MCF 10A (cell line): ENCODE results near the gene NID1. TPM values are rescaled to one million over a fixed set of nuclear protein-coding genes. Genes with fewer than 3 reads are reported as not detected.

ENCODE experiments used
- BruUV-seq: library from RNA; stranded (reverse); fragments of 400-500 nt; replicated peaks from 2 replicates; lab custom pipeline; 2021; lab: Mats Ljungman, UMichigan
- CTCF ChIA-PET: fragments of 300-600 bp; sonication (Branson Sonifier 250); formaldehyde crosslinking; extraction: SDS; loops from one replicate; lab custom pipeline; 2021; ENCODE audit warnings: antibody characterized with exemption, inconsistent platforms; lab: Yijun Ruan, JAX
- POLR2A ChIA-PET: fragments of 300-600, 350-650 bp; sonication (Branson Sonifier 250); formaldehyde crosslinking; extraction: SDS; loops from one replicate; lab custom pipeline; 2020; ENCODE audit warnings: antibody characterized with exemption, inconsistent platforms; lab: Yijun Ruan, JAX
- DNase-seq: peaks from one replicate; pipeline ENCODE4 v3.0.0-alpha.2; 2018; ENCODE audit not compliant: unreplicated experiment
- H3K27ac Mint-ChIP-seq: one replicate; pipeline ENCODE4 v1.8.0; 2022; ENCODE audit warnings: mild to moderate bottlenecking, low read depth, mixed read lengths; ENCODE audit not compliant: unreplicated experiment
- H3K27me3 Mint-ChIP-seq: one replicate; pipeline ENCODE4 v1.8.0; 2022; ENCODE audit warnings: mixed read lengths; ENCODE audit not compliant: insufficient read depth, unreplicated experiment
- H3K36me3 Mint-ChIP-seq: one replicate; pipeline ENCODE4 v1.8.0; 2022; ENCODE audit warnings: mild to moderate bottlenecking, moderate library complexity, mixed read lengths; ENCODE audit not compliant: insufficient read depth, unreplicated experiment
- H3K4me1 Mint-ChIP-seq: one replicate; pipeline ENCODE4 v1.8.0; 2022; ENCODE audit warnings: mixed read lengths; ENCODE audit not compliant: insufficient read depth, unreplicated experiment
- H3K4me3 Mint-ChIP-seq: one replicate; pipeline ENCODE4 v1.8.0; 2022; ENCODE audit warnings: mild to moderate bottlenecking, moderate library complexity, mixed read lengths; ENCODE audit not compliant: unreplicated experiment
- H3K9me3 Mint-ChIP-seq: one replicate; pipeline ENCODE4 v1.8.0; 2022; ENCODE audit warnings: mixed read lengths; ENCODE audit not compliant: unreplicated experiment
- intact Hi-C: fragments of 100-400 bp; cut with micrococcal nuclease; formaldehyde crosslinking; loops from 2 replicates; pipeline ENCODE4 v1.14.1; 2022
- total RNA-seq: library from RNA; stranded (reverse); gene quantifications from 2 replicates; pipeline ENCODE4 v1.2.3, GENCODE V29; 2022
- TF ChIP-seq, protein P1 (sequence below): fragments of 200-600 bp; IDR thresholded peaks from one replicate; pipeline ENCODE4 v1.8.0; 2022; ENCODE audit warnings: antibody characterized with exemption, mild to moderate bottlenecking; ENCODE audit not compliant: unreplicated experiment

The NID1 gene
- total RNA-seq, 1 experiment from 2014 or later = 0.16 TPM

DNA sequence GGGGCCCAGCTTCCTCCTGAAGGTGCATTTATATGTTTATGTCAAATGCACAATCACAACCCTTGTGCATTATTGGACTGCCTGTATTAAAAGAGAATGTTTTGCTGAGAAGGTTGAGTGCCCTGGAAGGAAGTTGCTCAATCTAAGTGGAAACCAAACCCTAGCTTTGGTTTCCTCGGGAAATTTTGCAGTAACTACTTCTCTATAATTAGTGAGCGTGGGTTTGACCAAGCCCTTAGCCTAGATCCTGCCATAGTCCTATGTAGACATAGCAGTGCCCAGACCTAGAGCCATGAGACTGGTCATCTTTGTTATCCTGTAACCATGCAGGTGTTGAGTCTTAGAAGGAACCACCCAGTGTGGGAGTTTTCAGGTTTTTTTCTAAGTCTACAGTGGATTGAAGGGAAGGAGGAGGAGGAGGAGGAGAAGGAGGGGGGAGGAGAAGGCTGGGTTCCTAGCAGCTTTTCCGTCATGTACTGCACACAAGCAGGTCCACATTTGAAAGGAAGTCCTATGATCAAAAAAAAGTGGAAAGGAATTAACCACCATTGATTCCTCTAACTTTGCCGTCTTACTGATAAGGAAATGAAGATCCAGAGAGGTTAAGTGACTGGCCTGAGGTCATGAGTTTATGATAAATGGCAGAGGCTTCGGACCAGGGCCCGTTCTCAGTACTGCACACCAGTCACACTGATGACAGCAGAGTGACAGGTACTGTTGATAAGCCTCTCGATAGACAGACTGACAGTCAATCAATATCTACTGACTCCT is 126.0 kb downstream of the NID1 start:
- H3K36me3 Mint-ChIP-seq = no peaks in the 10 kb centered on the region
- peaks cover 44% of the 10 kb centered on the region for H3K4me1 Mint-ChIP-seq
- intact Hi-C loops = no loop called here
- no peak for DNase-seq
- no peaks in the 10 kb centered on the region for H3K27me3 Mint-ChIP-seq
- TF ChIP-seq, protein P1, sequence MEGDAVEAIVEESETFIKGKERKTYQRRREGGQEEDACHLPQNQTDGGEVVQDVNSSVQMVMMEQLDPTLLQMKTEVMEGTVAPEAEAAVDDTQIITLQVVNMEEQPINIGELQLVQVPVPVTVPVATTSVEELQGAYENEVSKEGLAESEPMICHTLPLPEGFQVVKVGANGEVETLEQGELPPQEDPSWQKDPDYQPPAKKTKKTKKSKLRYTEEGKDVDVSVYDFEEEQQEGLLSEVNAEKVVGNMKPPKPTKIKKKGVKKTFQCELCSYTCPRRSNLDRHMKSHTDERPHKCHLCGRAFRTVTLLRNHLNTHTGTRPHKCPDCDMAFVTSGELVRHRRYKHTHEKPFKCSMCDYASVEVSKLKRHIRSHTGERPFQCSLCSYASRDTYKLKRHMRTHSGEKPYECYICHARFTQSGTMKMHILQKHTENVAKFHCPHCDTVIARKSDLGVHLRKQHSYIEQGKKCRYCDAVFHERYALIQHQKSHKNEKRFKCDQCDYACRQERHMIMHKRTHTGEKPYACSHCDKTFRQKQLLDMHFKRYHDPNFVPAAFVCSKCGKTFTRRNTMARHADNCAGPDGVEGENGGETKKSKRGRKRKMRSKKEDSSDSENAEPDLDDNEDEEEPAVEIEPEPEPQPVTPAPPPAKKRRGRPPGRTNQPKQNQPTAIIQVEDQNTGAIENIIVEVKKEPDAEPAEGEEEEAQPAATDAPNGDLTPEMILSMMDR = no peak
- ChIA-PET POLR2A (interaction anchor here (1.2 to 5.9 kb wide), 6 partner anchors 7 to 74 kb away, joined by 3 to 81 read pairs (median 10); partner anchors contain the start of gene LYST), CTCF (interaction anchor here (0.6 to 10.1 kb wide), 10 partner anchors 8 to 833 kb away, joined by 3 to 98 read pairs (median 7); no protein-coding TSS in a partner anchor)
- BruUV-seq = no TSS peak
- H3K27ac Mint-ChIP-seq = no peak overlapping the region
- no peak overlapping the region for H3K4me3 Mint-ChIP-seq
- no peaks in the 10 kb centered on the region for H3K9me3 Mint-ChIP-seq

DNA sequence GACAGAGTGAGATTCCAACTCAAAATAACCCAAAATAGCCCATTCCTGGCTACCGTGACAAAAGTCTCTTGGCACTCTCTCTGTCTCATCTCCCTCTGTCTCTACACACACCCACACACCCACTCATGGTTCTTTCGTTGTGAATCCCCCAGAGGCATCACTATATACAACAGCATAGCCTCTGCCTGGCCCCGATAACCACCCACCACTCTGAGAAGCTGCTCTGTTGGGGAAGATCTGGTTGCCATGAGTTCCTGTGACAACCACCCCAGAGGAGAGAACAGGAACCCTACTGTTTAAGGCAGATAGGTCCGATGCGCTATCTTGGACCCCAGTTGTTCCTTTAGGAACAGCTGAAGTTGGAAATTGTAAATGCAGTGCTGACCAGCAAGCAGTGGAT is 127.8 kb downstream of the NID1 start:
- no peaks in the 10 kb centered on the region for H3K9me3 Mint-ChIP-seq
- H3K27me3 Mint-ChIP-seq = no peaks in the 10 kb centered on the region
- DNase-seq = no peak
- H3K4me3 Mint-ChIP-seq = no peak overlapping the region
- no TSS peak for BruUV-seq
- intact Hi-C loops = no loop called here
- TF ChIP-seq, protein P1 = no peak
- ChIA-PET POLR2A (interaction anchor here (1.2 to 3.9 kb wide), 4 partner anchors 17 to 70 kb away, joined by 4 to 15 read pairs (median 8); partner anchors contain the start of gene LYST), CTCF (interaction anchor here (0.8 to 8.7 kb wide), 4 partner anchors 10 to 30 kb away, joined by 3 to 58 read pairs (median 9); no protein-coding TSS in a partner anchor)
- peaks cover 46% of the 10 kb centered on the region for H3K4me1 Mint-ChIP-seq
- H3K36me3 Mint-ChIP-seq = no peaks in the 10 kb centered on the region
- no peak overlapping the region for H3K27ac Mint-ChIP-seq

DNA sequence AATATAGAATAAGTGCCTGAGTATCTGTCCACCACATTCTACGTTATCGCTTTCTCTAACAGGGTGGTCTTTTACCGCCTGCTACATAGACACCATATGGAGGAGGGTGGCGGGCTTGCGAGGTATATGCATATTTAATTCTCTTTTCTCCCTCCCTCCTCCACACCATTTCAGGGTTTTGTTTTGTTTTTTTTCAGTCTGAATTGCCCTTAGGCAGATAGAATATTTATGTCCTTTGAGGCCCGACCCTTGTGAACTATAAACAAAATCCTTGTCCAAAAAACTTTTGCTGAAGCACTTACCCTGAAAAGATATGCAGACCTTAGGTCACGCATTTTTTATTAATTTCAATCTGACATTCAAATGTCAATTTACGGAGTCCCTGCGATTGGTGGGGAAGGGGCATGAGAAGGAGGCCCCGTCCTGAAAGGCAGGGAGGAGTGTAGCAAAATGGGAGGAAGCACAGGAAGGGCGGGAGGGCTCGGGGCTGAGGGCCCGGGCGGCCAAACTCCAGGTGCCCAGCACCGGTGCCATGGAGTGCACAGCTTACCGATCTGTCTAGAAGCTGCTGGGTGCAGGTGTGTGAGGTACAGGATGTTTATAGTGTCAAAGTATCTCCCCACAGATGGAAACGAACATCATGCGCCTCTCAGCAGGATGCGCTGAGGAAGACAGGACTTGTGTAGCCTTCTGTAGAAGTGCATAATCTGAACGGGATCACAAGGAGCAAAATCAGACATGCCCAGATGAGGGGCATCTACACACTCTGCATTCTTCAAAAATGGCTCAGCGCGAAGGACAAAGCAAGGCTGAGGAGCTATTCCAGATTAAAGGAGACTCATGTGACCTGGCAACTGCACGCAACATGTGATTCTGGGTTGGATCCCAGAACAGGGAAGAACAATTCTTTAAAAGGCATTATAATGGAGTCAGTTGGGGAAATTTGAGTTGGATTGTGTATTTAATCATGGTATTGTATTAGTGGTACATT is 129.4 kb downstream of the NID1 start:
- H3K4me3 Mint-ChIP-seq = no peak overlapping the region
- no peaks in the 10 kb centered on the region for H3K9me3 Mint-ChIP-seq
- H3K27ac Mint-ChIP-seq = no peak overlapping the region
- peaks cover 52% of the 10 kb centered on the region for H3K4me1 Mint-ChIP-seq
- no peak for DNase-seq
- TF ChIP-seq, protein P1 = no peak
- no peaks in the 10 kb centered on the region for H3K36me3 Mint-ChIP-seq
- intact Hi-C loops = no loop called here
- H3K27me3 Mint-ChIP-seq = no peaks in the 10 kb centered on the region
- ChIA-PET POLR2A (interaction anchor here (0.6 to 9.1 kb wide), 7 partner anchors 7 to 69 kb away, joined by 3 to 308 read pairs (median 67); partner anchors contain the start of gene LYST), CTCF (interaction anchor here (0.9 to 8.7 kb wide), 5 partner anchors 12 to 36 kb away, joined by 7 to 112 read pairs (median 52); no protein-coding TSS in a partner anchor)
- no TSS peak for BruUV-seq
